Endothelial cell of umbilical vein (primary cell): ENCODE data around the gene GLB1L2. TPM values are rescaled to one million over a fixed set of nuclear protein-coding genes. Genes with fewer than 3 reads are reported as not detected.

Experiments used
- BruUV-seq: library from RNA; stranded (reverse); fragments of 400-500 nt; replicated peaks from 2 replicates; lab custom pipeline; 2021; lab: Mats Ljungman, UMichigan
- CTCF ChIA-PET: fragments of 300-600, 350-600 bp; sonication (Branson Sonifier 250); formaldehyde crosslinking; loops from one replicate; lab custom pipeline; 2021; ENCODE audit warnings: antibody characterized with exemption, inconsistent platforms; lab: Charles Lee
- POLR2A ChIA-PET: fragments of 300-600, 350-600 bp; sonication (Branson Sonifier 250); formaldehyde crosslinking; loops from one replicate; lab custom pipeline; 2021; ENCODE audit warnings: antibody characterized with exemption, inconsistent platforms; lab: Charles Lee
- DNase-seq: peaks from one replicate; pipeline ENCODE4 v3.0.0-alpha.2; 2011; ENCODE audit warnings: low read depth, low spot score
- FAIRE-seq: peaks from 2 replicates; lab custom pipeline; 2011; peaks lifted over from hg19 to GRCh38; lab: Jason Lieb, UNC
- H2AFZ ChIP-seq: 2 replicates; pipeline ENCODE4 v1.6.0; 2012; ENCODE audit warnings: low read depth, low read length, control low read depth, inconsistent platforms
- H3K27ac ChIP-seq: 2 replicates; pipeline ENCODE4 v1.5.1; 2011; ENCODE audit warnings: low read depth, mild to moderate bottlenecking, control low read depth, low read length, moderate library complexity; ENCODE audit not compliant: insufficient read depth
- H3K27me3 ChIP-seq, 2 experiments: 2 replicates each; pipeline versions ENCODE4 v1.6.0 to v1.6.1; 2011; ENCODE audit warnings: low read length in 2 of 2, mixed read lengths in 1 of 2; ENCODE audit not compliant: control insufficient read depth in 2 of 2, insufficient read depth in 2 of 2
- H3K36me3 ChIP-seq, 2 experiments: 2 replicates in 1 of 2; 3 replicates in 1 of 2; pipeline ENCODE4 v1.5.1; 2011; ENCODE audit warnings: low read length in 2 of 2, mild to moderate bottlenecking in 1 of 2, moderate library complexity in 1 of 2; ENCODE audit not compliant: control insufficient read depth in 2 of 2, insufficient read depth in 2 of 2; ENCODE audit errors: extremely low read depth in 1 of 2
- H3K4me1 ChIP-seq: 3 replicates; pipeline ENCODE4 v1.5.1; 2011; ENCODE audit warnings: mild to moderate bottlenecking, low read length; ENCODE audit not compliant: control insufficient read depth, insufficient read depth; ENCODE audit errors: extremely low read depth
- H3K4me2 ChIP-seq: 2 replicates; pipeline ENCODE4 v1.6.1; 2011; ENCODE audit warnings: low read length, control low read depth, mixed read lengths; ENCODE audit not compliant: insufficient read depth
- H3K4me3 ChIP-seq, 3 experiments: fragments of 200-600 bp in 1 of 3; sonication (generic), shearing (Covaris generic) in 1 of 3; replicated peaks in 1 of 3; 2 replicates each; pipeline ENCODE4 v1.5.1; 2011 to 2016; ENCODE audit warnings: control low read depth in 3 of 3, low read length in 3 of 3, mild to moderate bottlenecking in 2 of 3, inconsistent platforms in 1 of 3, low read depth in 1 of 3, moderate library complexity in 1 of 3; ENCODE audit not compliant: insufficient read depth in 1 of 3
- H3K79me2 ChIP-seq: 2 replicates; pipeline ENCODE4 v1.6.0; 2012; ENCODE audit warnings: low read length, inconsistent platforms; ENCODE audit not compliant: control insufficient read depth, insufficient read depth
- H3K9ac ChIP-seq: replicated peaks from 2 replicates; pipeline ENCODE3; 2011; ENCODE audit warnings: low read length, control low read depth; ENCODE audit not compliant: insufficient read depth; ENCODE audit errors: extremely low read depth
- H3K9me1 ChIP-seq: replicated peaks from 3 replicates; pipeline ENCODE4 v1.6.0; 2011; ENCODE audit warnings: mild to moderate bottlenecking, low read length; ENCODE audit not compliant: control insufficient read depth, insufficient read depth; ENCODE audit errors: extremely low read depth
- H3K9me3 ChIP-seq: replicated peaks from 2 replicates; pipeline ENCODE4 v1.5.1; 2012; ENCODE audit warnings: low read length, inconsistent platforms; ENCODE audit not compliant: control insufficient read depth, insufficient read depth
- H4K20me1 ChIP-seq: replicated peaks from 2 replicates; pipeline ENCODE3; 2011; ENCODE audit warnings: mild to moderate bottlenecking, low read length; ENCODE audit not compliant: control insufficient read depth, insufficient read depth; ENCODE audit errors: extremely low read depth
- CTCF ChIP-seq, 2 donors: IDR thresholded peaks; 1 replicate in 1 of 2; 2 replicates in 1 of 2; pipeline ENCODE4 v1.5.1; 2011; ENCODE audit warnings: low read length in 2 of 2, mild to moderate bottlenecking in 2 of 2, moderate library complexity in 2 of 2, control low read depth in 1 of 2, inconsistent platforms in 1 of 2, low read depth in 1 of 2; ENCODE audit not compliant: insufficient read depth in 1 of 2; ENCODE audit errors: extremely low read depth in 1 of 2
- EZH2 ChIP-seq: IDR thresholded peaks from 2 replicates; pipeline ENCODE4 v1.6.1; 2012; ENCODE audit warnings: borderline replicate concordance, low read depth, mild to moderate bottlenecking, moderate library complexity, low read length, inconsistent platforms; ENCODE audit not compliant: severe bottlenecking
- FOS ChIP-seq: IDR thresholded peaks from 2 replicates; pipeline ENCODE4 v1.6.1; 2011; ENCODE audit warnings: mild to moderate bottlenecking, low read length, moderate library complexity, borderline replicate concordance; ENCODE audit not compliant: insufficient read depth
- GATA2 ChIP-seq: IDR thresholded peaks from 2 replicates; pipeline ENCODE4 v1.7.0; 2011; ENCODE audit warnings: low read depth, mild to moderate bottlenecking, moderate library complexity, mixed read lengths, low read length; ENCODE audit not compliant: insufficient read length, insufficient read depth
- JUN ChIP-seq: IDR thresholded peaks from 2 replicates; pipeline ENCODE4 v1.6.1; 2011; ENCODE audit warnings: borderline replicate concordance, low read depth; ENCODE audit not compliant: insufficient read length, insufficient read depth
- MYC ChIP-seq: IDR thresholded peaks from one replicate; pipeline ENCODE4 v1.6.1; 2011; ENCODE audit warnings: mild to moderate bottlenecking, low read depth, low read length
- POLR2A ChIP-seq: IDR thresholded peaks from 2 replicates; pipeline ENCODE4 v1.6.1; 2012; ENCODE audit warnings: low read depth, mild to moderate bottlenecking, control low read depth, low read length
- POLR2AphosphoS5 ChIP-seq: IDR thresholded peaks from 2 replicates; pipeline ENCODE4 v1.6.1; 2012; ENCODE audit warnings: low read depth, mild to moderate bottlenecking, control low read depth, low read length, moderate library complexity; ENCODE audit not compliant: insufficient read depth
- dilution Hi-C: fragments of 300-500 bp; cut with MboI; formaldehyde crosslinking; loops from one replicate; pipeline ENCODE4 v1.15.0; 2019; ENCODE audit warnings: low sequenced_read_pairs; ENCODE audit not compliant: extremely low pct_ligation_motif_present
- intact Hi-C: fragments of 100-400 bp; cut with micrococcal nuclease; formaldehyde crosslinking; loops from one replicate; pipeline ENCODE4 v1.10.0; 2022
- polyA plus RNA-seq, 4 experiments: library from polyadenylated mRNA; depleted of rRNA in 3 of 4; stranded (reverse) in 3 of 4; unstranded in 1 of 4; fragments of >200 nt; gene quantifications; 2 replicates each; pipeline versions ENCODE4 v1.2.1 to v1.2.3, GENCODE V29; 2011 to 2012; ENCODE audit warnings: missing spikeins in 1 of 4
- total RNA-seq: library from RNA; stranded (reverse); gene quantifications from 2 replicates; pipeline ENCODE4 v1.2.3, GENCODE V29; 2021
- TF ChIP-seq, protein P1 (sequence below): IDR thresholded peaks from 2 replicates; pipeline ENCODE4 v1.6.1; 2011; ENCODE audit not compliant: insufficient read depth, insufficient read length

GLB1L2 gene
- total and polyA plus RNA-seq, 2 donors (not counting 3 experiments of a cell fraction or from before 2014, with no cell fraction given), result 0.55 to 0.59 TPM

DNA sequence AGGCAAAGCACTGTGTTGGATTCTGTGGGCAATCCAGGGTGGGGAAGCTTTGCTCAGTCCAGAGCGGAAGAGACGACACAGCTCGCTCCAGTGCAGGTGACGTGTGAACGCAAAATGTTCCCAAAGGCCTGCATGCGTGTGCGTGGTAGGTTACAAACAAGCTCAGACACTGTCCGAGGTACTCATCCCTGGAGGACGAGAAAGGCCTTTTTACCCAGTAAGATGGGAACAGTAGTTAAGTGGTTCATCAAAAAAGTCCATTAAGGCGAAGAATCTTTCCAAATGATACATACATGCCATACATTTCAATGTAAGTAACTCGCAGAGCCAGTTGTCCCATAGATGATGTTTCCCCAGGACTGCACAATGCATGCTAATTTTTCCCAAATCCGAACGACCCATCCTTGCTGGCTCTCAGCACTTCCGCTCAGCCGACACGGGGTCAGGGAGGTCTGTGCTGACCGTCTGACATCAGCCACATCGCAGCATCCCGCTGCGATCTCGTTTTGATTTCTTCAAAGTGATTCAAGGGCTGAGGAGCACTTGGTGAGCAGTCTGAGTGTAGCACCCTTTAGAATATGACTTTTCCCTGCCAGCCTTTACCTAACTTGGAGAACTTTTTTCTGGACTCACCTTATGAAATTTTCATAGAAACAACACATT is 61.3 kb downstream of the GLB1L2 start:
- ChIA-PET CTCF (no interaction called here), POLR2A (no interaction called here)
- no peaks in the 10 kb centered on the region for H3K27me3 ChIP-seq
- no peaks in the 10 kb centered on the region for H3K79me2 ChIP-seq
- DNase-seq, result no peak
- H3K4me2 ChIP-seq, result no peak overlapping the region
- H3K36me3 ChIP-seq, result no peaks in the 10 kb centered on the region
- TF ChIP-seq POLR2A (no peak), EZH2 (no peak), POLR2AphosphoS5 (no peak), GATA2 (no peak), CTCF (IDR thresholded peaks at IDR 0.05; ENCODE audit: extremely low read depth in 1 of 2, insufficient read depth in 1 of 2, low read depth in 1 of 2, low read length in 2 of 2) (no peak), FOS (no peak), JUN (no peak), MYC (no peak)
- TF ChIP-seq, protein P1, sequence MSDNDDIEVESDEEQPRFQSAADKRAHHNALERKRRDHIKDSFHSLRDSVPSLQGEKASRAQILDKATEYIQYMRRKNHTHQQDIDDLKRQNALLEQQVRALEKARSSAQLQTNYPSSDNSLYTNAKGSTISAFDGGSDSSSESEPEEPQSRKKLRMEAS, result no peak
- no peak overlapping the region for H3K9ac ChIP-seq
- H3K4me1 ChIP-seq, result no peaks in the 10 kb centered on the region
- no peak overlapping the region for H2AFZ ChIP-seq
- no peaks in the 10 kb centered on the region for H4K20me1 ChIP-seq
- H3K9me3 ChIP-seq, result no peaks in the 10 kb centered on the region
- BruUV-seq, result no TSS peak
- H3K9me1 ChIP-seq, result no peaks in the 10 kb centered on the region
- no peak for FAIRE-seq
- intact Hi-C loops, result no loop called here
- dilution Hi-C loops, result no loop called here
- no peak overlapping the region for H3K27ac ChIP-seq
- no peak overlapping the region for H3K4me3 ChIP-seq
